ENCODE data around the gene PLEKHH1. TPM values are rescaled to one million over a fixed set of nuclear protein-coding genes. Genes with fewer than 3 reads are reported as not detected.
A peak's percentile ranks its signal among the peaks of the same experiment; 100 is the strongest.

The PLEKHH1 gene
- total RNA-seq, 6 donors from 2014 or later: 0.46 to 25.1 (median 4.4) TPM

DNA sequence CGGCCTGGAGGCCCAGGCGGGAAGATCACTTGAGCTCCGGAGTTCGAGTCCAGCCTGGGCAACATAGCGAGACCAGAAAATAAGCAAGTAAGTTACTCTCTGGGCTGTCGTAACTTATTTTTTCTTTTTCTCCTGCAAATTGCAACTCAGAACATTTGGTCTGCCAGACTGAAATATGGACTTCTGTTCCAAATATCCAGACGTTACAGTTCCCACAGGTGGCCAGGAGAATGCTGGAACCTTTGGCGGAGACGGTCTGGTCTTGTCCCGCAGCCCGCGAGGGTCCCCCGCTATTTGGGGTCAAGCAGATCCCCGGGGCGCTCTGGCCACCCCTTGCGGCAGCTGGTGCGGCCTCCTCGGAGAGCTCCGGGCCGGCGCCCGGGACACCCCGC lies 488 bp upstream of the PLEKHH1 start:
- no peak for DNase-seq
- TF ChIP-seq POLR2AphosphoS5 (IDR thresholded peaks at IDR 0.05) (no peak), POLR2A (IDR thresholded peaks at IDR 0.05) (no peak), EP300 (IDR thresholded peaks at IDR 0.05) (no peak)
- TF ChIP-seq, protein P1, sequence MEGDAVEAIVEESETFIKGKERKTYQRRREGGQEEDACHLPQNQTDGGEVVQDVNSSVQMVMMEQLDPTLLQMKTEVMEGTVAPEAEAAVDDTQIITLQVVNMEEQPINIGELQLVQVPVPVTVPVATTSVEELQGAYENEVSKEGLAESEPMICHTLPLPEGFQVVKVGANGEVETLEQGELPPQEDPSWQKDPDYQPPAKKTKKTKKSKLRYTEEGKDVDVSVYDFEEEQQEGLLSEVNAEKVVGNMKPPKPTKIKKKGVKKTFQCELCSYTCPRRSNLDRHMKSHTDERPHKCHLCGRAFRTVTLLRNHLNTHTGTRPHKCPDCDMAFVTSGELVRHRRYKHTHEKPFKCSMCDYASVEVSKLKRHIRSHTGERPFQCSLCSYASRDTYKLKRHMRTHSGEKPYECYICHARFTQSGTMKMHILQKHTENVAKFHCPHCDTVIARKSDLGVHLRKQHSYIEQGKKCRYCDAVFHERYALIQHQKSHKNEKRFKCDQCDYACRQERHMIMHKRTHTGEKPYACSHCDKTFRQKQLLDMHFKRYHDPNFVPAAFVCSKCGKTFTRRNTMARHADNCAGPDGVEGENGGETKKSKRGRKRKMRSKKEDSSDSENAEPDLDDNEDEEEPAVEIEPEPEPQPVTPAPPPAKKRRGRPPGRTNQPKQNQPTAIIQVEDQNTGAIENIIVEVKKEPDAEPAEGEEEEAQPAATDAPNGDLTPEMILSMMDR (IDR thresholded peaks at IDR 0.05): no peak
- 23 to 27% methylated on average over 19 to 20 of the region's 23 CpGs for WGBS, 2 donors
- Histone ChIP-seq H3K9me3 (no peaks in the 10 kb centered on the region), H3K4me1 (peaks cover 12 to 19% (median 16%) of the 10 kb centered on the region in 4 donors), H3K27me3 (peaks cover 0 to 11% (median 0%) of the 10 kb centered on the region in 4 donors), H3K36me3 (no peaks in the 10 kb centered on the region), H3K4me3 (peak overlapping the region; percentile 62 to 86 (median 80)), H3K27ac (peak overlapping the region in 1 of 4 donors; percentile 72)
- no peak for ATAC-seq (ENCODE audit: low FRiP score in 2 of 2)

DNA sequence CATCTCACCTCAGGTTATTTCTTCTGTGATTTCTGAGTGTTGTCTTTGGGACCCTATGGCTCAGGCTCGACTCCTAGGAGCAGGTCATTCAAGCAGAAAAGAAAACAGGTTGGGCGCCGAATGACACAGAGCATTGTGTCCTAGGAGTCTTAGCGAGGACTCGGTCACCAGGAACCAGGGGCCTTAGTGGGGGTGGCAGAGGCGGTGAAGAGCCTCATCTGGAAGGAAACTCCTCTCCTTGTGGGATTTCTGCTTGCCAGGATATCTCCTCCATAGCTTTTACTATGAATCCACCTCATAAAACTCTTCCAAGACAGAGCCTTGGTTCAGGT lies 630 bp downstream of the PLEKHH1 start:
- ATAC-seq (ENCODE audit: low FRiP score in 2 of 2) (no peak), DNase-seq (no peak)
- TF ChIP-seq EP300 (IDR thresholded peaks at IDR 0.05): no peak
- no peak for TF ChIP-seq POLR2A (IDR thresholded peaks at IDR 0.05)
- no peak for TF ChIP-seq POLR2AphosphoS5 (IDR thresholded peaks at IDR 0.05)
- TF ChIP-seq, protein P1 (IDR thresholded peaks at IDR 0.05): no peak
- WGBS, 2 donors: 44 to 63% methylated on average over 6 of the region's 6 CpGs
- H3K4me1 ChIP-seq: peaks cover 12 to 19% (median 16%) of the 10 kb centered on the region in 4 donors
- peak overlapping the region in 1 of 4 donors; percentile 72 for H3K27ac ChIP-seq
- H3K36me3 ChIP-seq: no peaks in the 10 kb centered on the region
- peaks cover 0 to 11% (median 0%) of the 10 kb centered on the region in 4 donors for H3K27me3 ChIP-seq
- H3K9me3 ChIP-seq: no peaks in the 10 kb centered on the region
- H3K4me3 ChIP-seq: peak overlapping the region; percentile 39 to 86 (median 80)

DNA sequence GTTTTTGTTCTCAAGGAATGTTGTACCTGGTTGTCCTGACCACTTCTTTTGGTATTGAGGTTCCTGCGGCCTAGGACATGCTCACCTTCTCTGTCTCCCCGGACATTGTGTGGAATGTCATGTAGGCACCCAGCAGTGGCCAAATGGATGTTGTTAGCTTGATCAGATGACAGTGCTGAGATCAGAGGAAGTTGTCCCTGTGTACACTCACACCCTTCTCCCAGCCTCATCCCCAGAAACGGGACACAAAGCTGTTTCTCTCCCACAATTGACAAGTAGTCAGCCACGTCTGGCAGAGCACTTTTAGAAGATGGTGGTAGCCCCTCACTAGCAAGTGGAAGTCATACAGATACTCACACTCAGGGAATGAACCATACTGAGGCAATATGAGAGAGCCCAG lies 3.0 kb downstream of the PLEKHH1 start:
- 86 to 87% methylated on average over 4 of the region's 4 CpGs for WGBS, 2 donors
- Histone ChIP-seq H3K4me3 (no peak overlapping the region), H3K27me3 (peaks cover 0 to 11% (median 0%) of the 10 kb centered on the region in 4 donors), H3K36me3 (no peaks in the 10 kb centered on the region), H3K9me3 (no peaks in the 10 kb centered on the region), H3K27ac (no peak overlapping the region), H3K4me1 (peaks cover 12 to 19% (median 13%) of the 10 kb centered on the region in 4 donors)
- no peak for DNase-seq
- no peak for ATAC-seq (ENCODE audit: low FRiP score in 2 of 2)
- TF ChIP-seq, protein P1 (IDR thresholded peaks at IDR 0.05): no peak
- TF ChIP-seq POLR2A (IDR thresholded peaks at IDR 0.05) (no peak), EP300 (IDR thresholded peaks at IDR 0.05) (no peak), POLR2AphosphoS5 (IDR thresholded peaks at IDR 0.05) (no peak)

DNA sequence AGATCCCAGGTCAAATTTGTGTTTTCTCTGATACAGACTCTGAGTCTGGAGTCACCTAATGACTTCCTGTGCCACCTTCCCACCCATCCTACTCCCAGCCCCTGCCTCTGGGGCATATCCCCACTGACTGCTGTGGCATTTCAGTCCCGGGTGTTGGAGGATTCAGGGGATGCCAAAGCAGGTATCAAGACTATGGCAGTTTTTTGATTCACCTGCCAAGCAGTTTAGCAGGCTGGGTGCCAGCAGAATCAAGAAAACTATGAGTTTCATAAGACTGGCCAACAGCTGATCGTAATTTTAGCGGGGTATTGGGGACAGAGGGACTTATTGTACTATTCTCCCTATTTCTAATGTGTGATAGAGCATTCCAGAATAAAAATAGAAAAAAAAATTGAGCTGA lies 4.6 kb downstream of the PLEKHH1 start:
- no peak overlapping the region for H3K4me3 ChIP-seq
- TF ChIP-seq, protein P1 (IDR thresholded peaks at IDR 0.05): no peak
- no peak for TF ChIP-seq POLR2A (IDR thresholded peaks at IDR 0.05)
- TF ChIP-seq POLR2AphosphoS5 (IDR thresholded peaks at IDR 0.05): no peak
- TF ChIP-seq EP300 (IDR thresholded peaks at IDR 0.05): no peak
- WGBS, 2 donors: 81 to 87% methylated on average over 3 of the region's 3 CpGs
- H3K36me3 ChIP-seq: no peaks in the 10 kb centered on the region
- DNase-seq: no peak
- ATAC-seq (ENCODE audit: low FRiP score in 2 of 2): no peak
- H3K27me3 ChIP-seq: peaks cover 0 to 10% (median 0%) of the 10 kb centered on the region in 4 donors
- H3K9me3 ChIP-seq: no peaks in the 10 kb centered on the region
- H3K4me1 ChIP-seq: peaks cover 7 to 14% (median 8%) of the 10 kb centered on the region in 4 donors
- no peak overlapping the region for H3K27ac ChIP-seq

DNA sequence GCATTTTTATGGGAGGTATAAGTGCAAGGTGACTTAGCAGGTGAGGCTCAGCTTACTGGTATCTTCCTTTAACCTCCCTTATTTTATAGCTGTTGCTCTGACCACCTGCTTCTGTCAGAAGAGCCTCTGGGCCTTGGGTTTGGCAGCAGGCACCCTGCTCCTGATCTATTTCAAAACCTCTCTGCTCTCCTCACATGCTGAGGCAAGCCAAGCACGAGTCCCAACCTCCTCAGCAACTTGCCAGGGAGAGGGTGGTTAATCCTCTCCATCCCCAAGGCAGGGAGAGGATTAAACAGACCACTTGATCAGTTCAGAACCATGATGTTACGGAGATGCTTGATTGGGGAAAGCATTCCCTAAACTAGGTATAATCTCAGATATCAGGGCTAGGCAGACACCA lies 5.4 kb downstream of the PLEKHH1 start:
- no peak overlapping the region for H3K4me3 ChIP-seq

More for the DNA sequence above, 5.4 kb downstream of the PLEKHH1 start:
- 78 to 88% methylated on average over 2 of the region's 2 CpGs for WGBS, 2 donors
- no peak overlapping the region for H3K27ac ChIP-seq
- no peak for ATAC-seq (ENCODE audit: low FRiP score in 2 of 2)
- TF ChIP-seq POLR2AphosphoS5 (IDR thresholded peaks at IDR 0.05): no peak
- TF ChIP-seq POLR2A (IDR thresholded peaks at IDR 0.05): no peak
- TF ChIP-seq, protein P1 (IDR thresholded peaks at IDR 0.05): no peak
- no peak for TF ChIP-seq EP300 (IDR thresholded peaks at IDR 0.05)
- H3K27me3 ChIP-seq: peaks cover 0 to 2% (median 0%) of the 10 kb centered on the region in 4 donors
- DNase-seq: no peak
- H3K4me1 ChIP-seq: peaks cover 3 to 7% (median 4%) of the 10 kb centered on the region in 4 donors
- no peaks in the 10 kb centered on the region for H3K36me3 ChIP-seq
- H3K9me3 ChIP-seq: no peaks in the 10 kb centered on the region
